HepG2 (cell line): ENCODE data around the gene KIAA0408. TPM values are rescaled to one million over a fixed set of nuclear protein-coding genes. Genes with fewer than 3 reads are reported as not detected.

Source experiments
- ATAC-seq: fragments of 200-7000 bp; cut with Tn5 transposase; 3 replicates; pipeline ENCODE4 v1.9.1; 2020; ENCODE audit warnings: mild to moderate bottlenecking, moderate library complexity
- BruUV-seq: library from RNA; stranded (reverse); fragments of 400-500 nt; replicated peaks from 2 replicates; lab custom pipeline; 2021; lab: Mats Ljungman, UMichigan
- CTCF ChIA-PET: fragments of 300-600 bp; formaldehyde crosslinking; extraction: SDS; loops from one replicate; lab custom pipeline; 2021; ENCODE audit warnings: low total read pairs, inconsistent platforms, low intra/inter-chr PET ratio; lab: Yijun Ruan, JAX
- POLR2A ChIA-PET: fragments of 350-600 bp; sonication (Branson Sonifier 250); formaldehyde crosslinking; loops from one replicate; lab custom pipeline; 2020; ENCODE audit warnings: antibody characterized with exemption, inconsistent platforms; lab: Yijun Ruan, JAX
- DNase-seq: peaks from one replicate; pipeline ENCODE4 v3.0.0-alpha.2; 2015; ENCODE audit warnings: low spot score
- FAIRE-seq: peaks from 3 replicates; lab custom pipeline; 2011; peaks lifted over from hg19 to GRCh38; lab: Jason Lieb, UNC
- H2AFZ ChIP-seq: one replicate; pipeline ENCODE4 v1.6.1; 2011; ENCODE audit warnings: low read length, inconsistent platforms
- H3K27ac ChIP-seq: fragments of 300-600 bp; 3 replicates; pipeline ENCODE4 v1.8.0; 2011; ENCODE audit warnings: mixed run types, mild to moderate bottlenecking, mixed read lengths, low read length, inconsistent platforms; ENCODE audit not compliant: insufficient read depth; ENCODE audit errors: extremely low read length
- H3K27me3 ChIP-seq, 2 experiments: fragments of 200-600 bp in 1 of 2; 2 replicates in 1 of 2; 3 replicates in 1 of 2; pipeline versions ENCODE4 v1.6.0 to v1.8.0; 2011; ENCODE audit warnings: low read length in 2 of 2, mild to moderate bottlenecking in 2 of 2, moderate library complexity in 2 of 2, inconsistent platforms in 1 of 2; ENCODE audit not compliant: insufficient read depth in 2 of 2, control insufficient read depth in 1 of 2
- H3K36me3 ChIP-seq, 2 experiments: fragments of 200-600 bp in 1 of 2; replicated peaks in 1 of 2; 2 replicates in 1 of 2; 3 replicates in 1 of 2; pipeline versions ENCODE4 v1.5.1 to v1.8.0; 2011; ENCODE audit warnings: low read length in 2 of 2, inconsistent platforms in 1 of 2; ENCODE audit not compliant: insufficient read depth in 2 of 2, control insufficient read depth in 1 of 2
- H3K4me1 ChIP-seq: 2 replicates; pipeline ENCODE4 v1.5.1; 2012; ENCODE audit warnings: low read length, inconsistent platforms; ENCODE audit not compliant: insufficient read depth
- H3K4me2 ChIP-seq: 2 replicates; pipeline ENCODE4 v1.6.0; 2011; ENCODE audit warnings: low read depth, low read length, inconsistent platforms
- H3K4me3 ChIP-seq, 3 experiments: fragments of 200-600 bp in 1 of 3; sonication (generic), shearing (Covaris generic) in 1 of 3; replicated peaks in 1 of 3; 2 replicates each; pipeline ENCODE4 v1.5.1; 2011 to 2016; ENCODE audit warnings: low read length in 3 of 3, inconsistent platforms in 2 of 3, low read depth in 2 of 3, mild to moderate bottlenecking in 2 of 3, control low read depth in 1 of 3, mixed read lengths in 1 of 3; ENCODE audit not compliant: insufficient read depth in 1 of 3
- H3K79me2 ChIP-seq: one replicate; pipeline ENCODE4 v1.6.1; 2011; ENCODE audit warnings: low read length, inconsistent platforms; ENCODE audit not compliant: insufficient read depth
- H3K9ac ChIP-seq: 2 replicates; pipeline ENCODE4 v1.6.0; 2011; ENCODE audit warnings: mild to moderate bottlenecking, low read depth, low read length, inconsistent platforms; ENCODE audit not compliant: insufficient read depth
- H3K9me3 ChIP-seq: 2 replicates; pipeline ENCODE4 v1.5.1; 2012; ENCODE audit warnings: mild to moderate bottlenecking, low read length
- H4K20me1 ChIP-seq: 2 replicates; pipeline ENCODE4 v1.6.0; 2011; ENCODE audit warnings: inconsistent platforms, mild to moderate bottlenecking, low read length, moderate library complexity; ENCODE audit not compliant: insufficient read depth
- ASH2L ChIP-seq: fragments of 300-600, 200-600 bp; sonication (generic); IDR thresholded peaks from 2 replicates; pipeline ENCODE4 v1.7.0; 2017; ENCODE audit warnings: low read depth, mild to moderate bottlenecking, moderate library complexity, mixed read lengths, low read length; ENCODE audit not compliant: insufficient read length
- DNMT1 ChIP-seq: sonication (generic); formaldehyde crosslinking; IDR thresholded peaks from 2 replicates; pipeline ENCODE4 v1.5.1; 2020; ENCODE audit warnings: mild to moderate bottlenecking, missing genetic modification reagents
- KLF6 ChIP-seq: IDR thresholded peaks from 2 replicates; pipeline ENCODE4 v1.8.0; 2016; ENCODE audit warnings: missing biosample characterization, missing genetic modification reagents
- SMARCC2 ChIP-seq: fragments of 450-650 bp; IDR thresholded peaks from 2 replicates; pipeline ENCODE4 v1.6.1; 2017; ENCODE audit warnings: antibody characterized with exemption, mild to moderate bottlenecking
- WGBS: methylation state at CpG from one replicate; pipeline ENCODE4 v1.1.6; 2017; ENCODE audit warnings: low lambda C conversion rate; 5-methylcytosine and 5-hydroxymethylcytosine counted together
- in situ Hi-C: cut with HindIII; loops from 2 replicates; pipeline ENCODE4 v1.10.0; 2017; ENCODE audit warnings: low pct_unique_long_range_greater_than_20kb; ENCODE audit not compliant: extremely low pct_ligation_motif_present
- intact Hi-C: fragments of 100-400 bp; cut with micrococcal nuclease; formaldehyde crosslinking; loops from one replicate; pipeline ENCODE4 v1.10.0; 2022; ENCODE audit not compliant: unreplicated experiment
- polyA plus RNA-seq, 8 experiments: library from polyadenylated mRNA; depleted of rRNA in 3 of 8; stranded (reverse) in 7 of 8; unstranded in 1 of 8; fragments of >200 nt; fragmentation: Illumina TruSeq in 4 of 8; extraction: Trizol in 4 of 8; gene quantifications; 2 replicates each; pipeline versions ENCODE4 v1.2.1 to v1.2.3, GENCODE V29; 2011 to 2016; ENCODE audit warnings: low read depth in 4 of 8, missing spikeins in 1 of 8, mixed read lengths in 1 of 8; ENCODE audit not compliant: insufficient read depth in 1 of 8
- total RNA-seq, 5 experiments: library from RNA; depleted of rRNA; stranded (reverse); fragments of >200 nt; fragmentation: Illumina TruSeq; extraction: Trizol; gene quantifications; 2 replicates each; pipeline ENCODE4 v1.2.3, GENCODE V29; 2016; ENCODE audit warnings: low read depth in 1 of 5

KIAA0408 gene
- total and polyA plus RNA-seq, 2 of the 13 experiments (the other 11 are each of a cell fraction or from before 2014, with no cell fraction given), result not detected

DNA sequence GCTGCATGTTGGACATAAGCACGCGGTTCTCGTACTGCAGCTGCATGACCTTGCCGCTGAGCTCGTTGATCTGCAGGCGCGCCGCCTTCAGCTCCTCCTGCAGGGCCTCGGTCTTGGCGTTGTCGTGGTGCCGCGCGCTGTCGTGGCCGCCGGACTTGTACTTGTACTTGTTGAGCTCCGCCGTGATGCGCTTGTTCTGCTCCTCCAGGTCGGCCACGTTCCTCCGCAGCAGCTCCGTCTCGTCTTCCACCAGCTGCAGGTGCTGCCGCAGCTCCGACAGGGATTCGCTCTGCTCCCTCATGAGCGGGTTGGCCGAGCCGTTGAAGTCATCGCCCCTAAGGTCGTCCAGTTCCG, 16.6 kb upstream of the KIAA0408 start:
- CTCF ChIA-PET, result no interaction called here
- Histone ChIP-seq H3K4me1 (no peaks in the 10 kb centered on the region), H3K4me3 (no peak overlapping the region), H3K9ac (no peak overlapping the region), H3K27ac (no peak overlapping the region), H3K36me3 (no peaks in the 10 kb centered on the region), H3K27me3 (no peaks in the 10 kb centered on the region), H3K79me2 (no peaks in the 10 kb centered on the region), H4K20me1 (no peaks in the 10 kb centered on the region), H3K4me2 (no peak overlapping the region), H2AFZ (no peak overlapping the region), H3K9me3 (no peaks in the 10 kb centered on the region)
- no TSS peak for BruUV-seq
- in situ Hi-C loops (no loop called here), intact Hi-C loops (no loop called here)
- ATAC-seq, result no peak
- no peak for FAIRE-seq
- TF ChIP-seq DNMT1 (CRISPR knock-in tag) (peak; percentile 2; the same call in 1 of the 2 replicates), KLF6 (CRISPR knock-in tag) (no peak), ASH2L (no peak)
- no peak for DNase-seq
- WGBS, result 90% methylated on average over 34 of the region's 34 CpGs
- POLR2A ChIA-PET, result no interaction called here

DNA sequence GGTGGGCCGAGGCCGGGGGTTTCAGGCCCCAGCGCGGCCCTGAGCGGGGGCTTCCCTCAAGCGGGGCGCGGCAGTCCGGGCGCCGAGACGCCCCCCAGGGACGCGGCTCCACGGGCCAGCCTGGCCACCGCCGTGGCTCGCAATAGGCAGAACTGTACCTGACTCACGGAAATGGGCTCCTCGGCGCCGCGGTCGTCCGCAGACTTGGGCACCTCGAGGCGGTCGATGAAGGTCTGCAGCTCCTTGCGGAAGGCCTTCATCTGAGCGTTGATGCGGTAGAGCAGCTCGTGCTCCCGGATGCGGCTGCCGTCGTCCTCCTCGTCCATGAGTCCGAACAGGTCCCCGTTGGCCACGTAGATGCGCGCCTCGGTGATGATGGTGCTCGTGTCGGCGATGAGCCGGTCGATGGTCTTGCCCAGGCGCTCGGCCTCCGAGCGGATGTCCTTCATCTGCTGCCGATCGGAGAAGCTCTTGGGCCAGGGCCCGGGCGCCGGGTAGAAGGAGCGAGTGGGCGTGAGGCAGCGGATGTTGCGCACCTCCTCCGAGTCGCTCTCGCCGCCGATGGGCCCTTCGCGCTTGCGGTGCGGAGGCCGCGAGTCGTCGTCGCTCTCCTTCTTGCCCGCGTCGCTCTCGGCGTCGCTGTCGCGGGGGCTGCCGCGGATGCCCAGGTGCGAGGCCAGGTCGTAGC, 16.1 kb upstream of the KIAA0408 start:
- Histone ChIP-seq H3K4me1 (no peaks in the 10 kb centered on the region), H4K20me1 (no peaks in the 10 kb centered on the region), H3K36me3 (no peaks in the 10 kb centered on the region), H3K9me3 (no peaks in the 10 kb centered on the region), H3K27me3 (no peaks in the 10 kb centered on the region), H3K4me2 (no peak overlapping the region), H3K79me2 (no peaks in the 10 kb centered on the region), H3K9ac (no peak overlapping the region), H3K27ac (no peak overlapping the region), H2AFZ (no peak overlapping the region), H3K4me3 (no peak overlapping the region)
- DNase-seq, result no peak
- ChIA-PET CTCF (no interaction called here), POLR2A (no interaction called here)
- BruUV-seq, result no TSS peak
- ATAC-seq, result no peak
- TF ChIP-seq SMARCC2 (no peak), DNMT1 (CRISPR knock-in tag) (peak; percentile 93)
- FAIRE-seq, result no peak
- in situ Hi-C loops, result no loop called here
- WGBS, result 87% methylated on average over 76 of the region's 87 CpGs
- intact Hi-C loops, result no loop called here
